ENCODE results near the gene EEF1A2. TPM values are rescaled to one million over a fixed set of nuclear protein-coding genes. Genes with fewer than 3 reads are reported as not detected.

The EEF1A2 gene
- total and polyA plus RNA-seq, 2 donors from 2014 or later, result 1.5 to 18.1 TPM

- no peak overlapping the region for H3K27ac ChIP-seq (ENCODE audit: low read depth in 2 of 2, low read length in 2 of 2)
- no peak overlapping the region for H3K9ac ChIP-seq (ENCODE audit: low read length in 3 of 3)
- no peak for FAIRE-seq
- TF ChIP-seq CTCF (IDR thresholded peaks at IDR 0.05; ENCODE audit: borderline replicate concordance, extremely low read depth, insufficient read depth), result no peak
- peaks cover 0 to 4% (median 0%) of the 10 kb centered on the region in 3 donors for H3K4me1 ChIP-seq (ENCODE audit: control insufficient read depth in 2 of 3, insufficient read depth in 2 of 3, low read depth in 1 of 3, low read length in 3 of 3)
- intact Hi-C loops (cut with DNase I), result no loop called here
- H3K4me3 ChIP-seq (ENCODE audit: low read length in 3 of 3), result no peak overlapping the region
- H3K36me3 ChIP-seq (ENCODE audit: control insufficient read depth in 2 of 3, insufficient read depth in 3 of 3, low read length in 3 of 3), result no peaks in the 10 kb centered on the region
- H3K27me3 ChIP-seq (ENCODE audit: control insufficient read depth, insufficient read depth, low read length), result no peaks in the 10 kb centered on the region
- peak in 3 of 5 donors; percentile 13 to 86 (median 54) for DNase-seq
- no peaks in the 10 kb centered on the region for H3K9me3 ChIP-seq (ENCODE audit: control insufficient read depth in 2 of 3, insufficient read depth in 1 of 3, low read length in 3 of 3)
Observed at GRCh38 chr20:63533871-63534393, 35.0 kb upstream of the EEF1A2 start.

GRCh38 chr20:63533388-63533787 is 34.5 kb upstream of the EEF1A2 start:
- no peak overlapping the region for H3K4me3 ChIP-seq (ENCODE audit: low read length in 3 of 3)
- no peak overlapping the region for H3K9ac ChIP-seq (ENCODE audit: low read length in 3 of 3)
- DNase-seq (peak in 2 of 5 donors; percentile 8 to 39), FAIRE-seq (no peak)
- peaks cover 0 to 4% (median 0%) of the 10 kb centered on the region in 3 donors for H3K4me1 ChIP-seq (ENCODE audit: control insufficient read depth in 2 of 3, insufficient read depth in 2 of 3, low read depth in 1 of 3, low read length in 3 of 3)
- intact Hi-C loops (cut with DNase I), result no loop called here
- H3K27me3 ChIP-seq (ENCODE audit: control insufficient read depth, insufficient read depth, low read length), result no peaks in the 10 kb centered on the region
- TF ChIP-seq CTCF (IDR thresholded peaks at IDR 0.05; ENCODE audit: borderline replicate concordance, extremely low read depth, insufficient read depth), result no peak
- H3K36me3 ChIP-seq (ENCODE audit: control insufficient read depth in 2 of 3, insufficient read depth in 3 of 3, low read length in 3 of 3), result no peaks in the 10 kb centered on the region
- H3K9me3 ChIP-seq (ENCODE audit: control insufficient read depth in 2 of 3, insufficient read depth in 1 of 3, low read length in 3 of 3), result no peaks in the 10 kb centered on the region
- H3K27ac ChIP-seq (ENCODE audit: low read depth in 2 of 2, low read length in 2 of 2), result no peak overlapping the region

- no peaks in the 10 kb centered on the region for H3K9me3 ChIP-seq (ENCODE audit: control insufficient read depth in 2 of 3, insufficient read depth in 1 of 3, low read length in 3 of 3)
- DNase-seq (peak in 3 of 5 donors; percentile 6 to 74 (median 36)), FAIRE-seq (no peak)
- no peak overlapping the region for H3K9ac ChIP-seq (ENCODE audit: low read length in 3 of 3)
- H3K4me3 ChIP-seq (ENCODE audit: low read length in 3 of 3), result no peak overlapping the region
- H3K27ac ChIP-seq (ENCODE audit: low read depth in 2 of 2, low read length in 2 of 2), result no peak overlapping the region
- no peaks in the 10 kb centered on the region for H3K27me3 ChIP-seq (ENCODE audit: control insufficient read depth, insufficient read depth, low read length)
- peaks cover 0 to under 1% (median 0%) of the 10 kb centered on the region in 3 donors for H3K4me1 ChIP-seq (ENCODE audit: control insufficient read depth in 2 of 3, insufficient read depth in 2 of 3, low read depth in 1 of 3, low read length in 3 of 3)
- no peak for TF ChIP-seq CTCF (IDR thresholded peaks at IDR 0.05; ENCODE audit: borderline replicate concordance, extremely low read depth, insufficient read depth)
- H3K36me3 ChIP-seq (ENCODE audit: control insufficient read depth in 2 of 3, insufficient read depth in 3 of 3, low read length in 3 of 3), result no peaks in the 10 kb centered on the region
- intact Hi-C loops (cut with DNase I), result no loop called here
Observed at GRCh38 chr20:63532449-63532971, 33.6 kb upstream of the EEF1A2 start.

Measured in kidney (tissue), 14 donors.